GM18909 (cell line): ENCODE results near the gene GPS2.

Experiments used
- ATAC-seq: cut with Tn5 transposase; IDR thresholded peaks from one replicate; pipeline ENCODE4 v1.9.1; 2021; ENCODE audit warnings: mild to moderate bottlenecking; ENCODE audit not compliant: unreplicated experiment, poor library complexity

GPS2 gene

DNA sequence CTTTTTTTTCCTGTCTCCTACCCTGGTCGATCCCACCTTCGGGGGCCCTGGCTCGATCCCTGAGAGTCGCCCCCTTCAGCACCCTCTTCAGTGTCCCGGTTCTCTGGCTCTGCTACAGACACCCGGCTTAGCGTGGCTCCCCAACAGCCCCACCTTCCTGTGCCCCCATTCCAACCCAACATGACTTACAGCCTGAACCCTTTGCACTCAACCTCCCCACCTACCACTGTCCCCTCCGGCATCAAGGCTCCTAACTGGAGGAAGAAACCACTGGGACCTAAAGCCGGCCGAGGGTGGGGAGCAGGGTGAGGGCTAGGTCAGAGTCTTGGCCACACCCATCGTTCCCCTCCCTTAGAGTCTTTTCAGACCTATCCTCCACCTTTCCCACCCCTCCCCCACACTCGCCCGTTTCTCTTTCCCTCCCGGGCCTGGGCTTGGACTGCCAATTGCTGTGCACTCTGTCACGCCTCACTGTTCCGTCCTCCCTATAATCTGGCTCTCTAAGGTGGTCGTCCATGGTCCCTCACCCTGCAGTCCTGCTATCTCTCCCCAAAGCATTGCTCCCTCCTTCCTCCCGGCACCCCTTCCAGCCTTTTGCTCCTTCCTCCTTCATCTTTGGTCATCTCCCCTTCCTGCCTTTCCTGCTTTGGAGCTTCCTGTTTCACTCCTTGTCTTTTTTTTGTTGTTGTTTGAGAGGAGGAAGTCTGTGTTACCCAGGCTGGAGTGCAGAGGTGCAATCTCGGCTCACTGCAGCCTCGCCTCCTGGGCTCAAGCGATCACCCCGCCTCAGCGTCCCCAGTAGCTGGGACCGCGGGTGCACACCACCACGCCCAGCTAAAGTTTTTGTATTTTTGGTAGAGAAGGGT lies 52.0 kb downstream of the GPS2 start:
- ATAC-seq: no peak
